Endothelial cell of umbilical vein (primary cell): ENCODE data around the gene RPA1. TPM values are rescaled to one million over a fixed set of nuclear protein-coding genes. Genes with fewer than 3 reads are reported as not detected.

Experiments used
- BruUV-seq: library from RNA; stranded (reverse); fragments of 400-500 nt; replicated peaks from 2 replicates; lab custom pipeline; 2021; lab: Mats Ljungman, UMichigan
- CTCF ChIA-PET: fragments of 300-600, 350-600 bp; sonication (Branson Sonifier 250); formaldehyde crosslinking; loops from one replicate; lab custom pipeline; 2021; ENCODE audit warnings: antibody characterized with exemption, inconsistent platforms; lab: Charles Lee
- POLR2A ChIA-PET: fragments of 300-600, 350-600 bp; sonication (Branson Sonifier 250); formaldehyde crosslinking; loops from one replicate; lab custom pipeline; 2021; ENCODE audit warnings: antibody characterized with exemption, inconsistent platforms; lab: Charles Lee
- DNase-seq: peaks from one replicate; pipeline ENCODE4 v3.0.0-alpha.2; 2011; ENCODE audit warnings: low read depth, low spot score
- FAIRE-seq: peaks from 2 replicates; lab custom pipeline; 2011; peaks lifted over from hg19 to GRCh38; lab: Jason Lieb, UNC
- H2AFZ ChIP-seq: 2 replicates; pipeline ENCODE4 v1.6.0; 2012; ENCODE audit warnings: low read depth, low read length, control low read depth, inconsistent platforms
- H3K27ac ChIP-seq: 2 replicates; pipeline ENCODE4 v1.5.1; 2011; ENCODE audit warnings: low read depth, mild to moderate bottlenecking, control low read depth, low read length, moderate library complexity; ENCODE audit not compliant: insufficient read depth
- H3K27me3 ChIP-seq, 2 experiments: 2 replicates each; pipeline versions ENCODE4 v1.6.0 to v1.6.1; 2011; ENCODE audit warnings: low read length in 2 of 2, mixed read lengths in 1 of 2; ENCODE audit not compliant: control insufficient read depth in 2 of 2, insufficient read depth in 2 of 2
- H3K36me3 ChIP-seq, 2 experiments: 2 replicates in 1 of 2; 3 replicates in 1 of 2; pipeline ENCODE4 v1.5.1; 2011; ENCODE audit warnings: low read length in 2 of 2, mild to moderate bottlenecking in 1 of 2, moderate library complexity in 1 of 2; ENCODE audit not compliant: control insufficient read depth in 2 of 2, insufficient read depth in 2 of 2; ENCODE audit errors: extremely low read depth in 1 of 2
- H3K4me1 ChIP-seq: 3 replicates; pipeline ENCODE4 v1.5.1; 2011; ENCODE audit warnings: mild to moderate bottlenecking, low read length; ENCODE audit not compliant: control insufficient read depth, insufficient read depth; ENCODE audit errors: extremely low read depth
- H3K4me2 ChIP-seq: 2 replicates; pipeline ENCODE4 v1.6.1; 2011; ENCODE audit warnings: low read length, control low read depth, mixed read lengths; ENCODE audit not compliant: insufficient read depth
- H3K4me3 ChIP-seq, 3 experiments: fragments of 200-600 bp in 1 of 3; sonication (generic), shearing (Covaris generic) in 1 of 3; replicated peaks in 1 of 3; 2 replicates each; pipeline ENCODE4 v1.5.1; 2011 to 2016; ENCODE audit warnings: control low read depth in 3 of 3, low read length in 3 of 3, mild to moderate bottlenecking in 2 of 3, inconsistent platforms in 1 of 3, low read depth in 1 of 3, moderate library complexity in 1 of 3; ENCODE audit not compliant: insufficient read depth in 1 of 3
- H3K79me2 ChIP-seq: 2 replicates; pipeline ENCODE4 v1.6.0; 2012; ENCODE audit warnings: low read length, inconsistent platforms; ENCODE audit not compliant: control insufficient read depth, insufficient read depth
- H3K9ac ChIP-seq: replicated peaks from 2 replicates; pipeline ENCODE3; 2011; ENCODE audit warnings: low read length, control low read depth; ENCODE audit not compliant: insufficient read depth; ENCODE audit errors: extremely low read depth
- H3K9me1 ChIP-seq: replicated peaks from 3 replicates; pipeline ENCODE4 v1.6.0; 2011; ENCODE audit warnings: mild to moderate bottlenecking, low read length; ENCODE audit not compliant: control insufficient read depth, insufficient read depth; ENCODE audit errors: extremely low read depth
- H3K9me3 ChIP-seq: replicated peaks from 2 replicates; pipeline ENCODE4 v1.5.1; 2012; ENCODE audit warnings: low read length, inconsistent platforms; ENCODE audit not compliant: control insufficient read depth, insufficient read depth
- H4K20me1 ChIP-seq: replicated peaks from 2 replicates; pipeline ENCODE3; 2011; ENCODE audit warnings: mild to moderate bottlenecking, low read length; ENCODE audit not compliant: control insufficient read depth, insufficient read depth; ENCODE audit errors: extremely low read depth
- EZH2 ChIP-seq: IDR thresholded peaks from 2 replicates; pipeline ENCODE4 v1.6.1; 2012; ENCODE audit warnings: borderline replicate concordance, low read depth, mild to moderate bottlenecking, moderate library complexity, low read length, inconsistent platforms; ENCODE audit not compliant: severe bottlenecking
- FOS ChIP-seq: IDR thresholded peaks from 2 replicates; pipeline ENCODE4 v1.6.1; 2011; ENCODE audit warnings: mild to moderate bottlenecking, low read length, moderate library complexity, borderline replicate concordance; ENCODE audit not compliant: insufficient read depth
- GATA2 ChIP-seq: IDR thresholded peaks from 2 replicates; pipeline ENCODE4 v1.7.0; 2011; ENCODE audit warnings: low read depth, mild to moderate bottlenecking, moderate library complexity, mixed read lengths, low read length; ENCODE audit not compliant: insufficient read length, insufficient read depth
- JUN ChIP-seq: IDR thresholded peaks from 2 replicates; pipeline ENCODE4 v1.6.1; 2011; ENCODE audit warnings: borderline replicate concordance, low read depth; ENCODE audit not compliant: insufficient read length, insufficient read depth
- MYC ChIP-seq: IDR thresholded peaks from one replicate; pipeline ENCODE4 v1.6.1; 2011; ENCODE audit warnings: mild to moderate bottlenecking, low read depth, low read length
- POLR2A ChIP-seq: IDR thresholded peaks from 2 replicates; pipeline ENCODE4 v1.6.1; 2012; ENCODE audit warnings: low read depth, mild to moderate bottlenecking, control low read depth, low read length
- POLR2AphosphoS5 ChIP-seq: IDR thresholded peaks from 2 replicates; pipeline ENCODE4 v1.6.1; 2012; ENCODE audit warnings: low read depth, mild to moderate bottlenecking, control low read depth, low read length, moderate library complexity; ENCODE audit not compliant: insufficient read depth
- dilution Hi-C: fragments of 300-500 bp; cut with MboI; formaldehyde crosslinking; loops from one replicate; pipeline ENCODE4 v1.15.0; 2019; ENCODE audit warnings: low sequenced_read_pairs; ENCODE audit not compliant: extremely low pct_ligation_motif_present
- intact Hi-C: fragments of 100-400 bp; cut with micrococcal nuclease; formaldehyde crosslinking; loops from one replicate; pipeline ENCODE4 v1.10.0; 2022
- polyA plus RNA-seq, 4 experiments: library from polyadenylated mRNA; depleted of rRNA in 3 of 4; stranded (reverse) in 3 of 4; unstranded in 1 of 4; fragments of >200 nt; gene quantifications; 2 replicates each; pipeline versions ENCODE4 v1.2.1 to v1.2.3, GENCODE V29; 2011 to 2012; ENCODE audit warnings: missing spikeins in 1 of 4
- total RNA-seq: library from RNA; stranded (reverse); gene quantifications from 2 replicates; pipeline ENCODE4 v1.2.3, GENCODE V29; 2021
- TF ChIP-seq, protein P1 (sequence below): IDR thresholded peaks from 2 replicates; pipeline ENCODE4 v1.6.1; 2011; ENCODE audit not compliant: insufficient read depth, insufficient read length
- TF ChIP-seq, protein P2 (sequence below), 2 donors: IDR thresholded peaks; 1 replicate in 1 of 2; 2 replicates in 1 of 2; pipeline ENCODE4 v1.5.1; 2011; ENCODE audit warnings: low read length in 2 of 2, mild to moderate bottlenecking in 2 of 2, moderate library complexity in 2 of 2, control low read depth in 1 of 2, inconsistent platforms in 1 of 2, low read depth in 1 of 2; ENCODE audit not compliant: insufficient read depth in 1 of 2; ENCODE audit errors: extremely low read depth in 1 of 2

The RPA1 gene
- total and polyA plus RNA-seq, 2 donors (not counting 3 experiments of a cell fraction or from before 2014, with no cell fraction given): 50.5 to 123 TPM

DNA sequence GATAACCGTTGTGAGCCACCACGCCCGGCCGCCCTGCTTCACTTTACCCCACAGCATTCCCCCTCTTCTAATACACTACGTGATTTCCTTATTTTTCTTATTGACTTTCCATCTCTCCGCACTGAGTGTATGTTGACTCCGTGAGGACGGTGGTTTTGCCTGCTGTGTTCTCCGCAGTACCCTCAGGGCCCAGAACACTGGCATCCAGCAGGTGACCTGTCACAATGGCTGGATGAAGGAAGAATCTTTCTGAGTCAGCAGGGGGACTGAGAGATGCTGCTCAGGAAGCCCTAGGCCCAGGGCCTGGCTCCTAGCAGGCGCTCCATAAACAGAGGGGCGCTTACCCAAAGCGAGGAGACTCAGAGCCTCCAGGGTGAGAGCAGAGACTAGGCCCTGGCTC lies 115.8 kb downstream of the RPA1 start:
- H3K9ac ChIP-seq: no peak overlapping the region
- FAIRE-seq: no peak
- no peaks in the 10 kb centered on the region for H4K20me1 ChIP-seq
- peaks cover 0 to 1% of the 10 kb centered on the region in 2 experiments for H3K27me3 ChIP-seq
- ChIA-PET POLR2A (no interaction called here), CTCF (no interaction called here)
- H3K27ac ChIP-seq: no peak overlapping the region
- H3K79me2 ChIP-seq: no peaks in the 10 kb centered on the region
- no peaks in the 10 kb centered on the region for H3K36me3 ChIP-seq
- intact Hi-C loops (no loop called here), dilution Hi-C loops (no loop called here)
- TF ChIP-seq JUN (no peak), POLR2AphosphoS5 (no peak), FOS (no peak), GATA2 (no peak), EZH2 (no peak), POLR2A (no peak), MYC (no peak)
- TF ChIP-seq, protein P1, sequence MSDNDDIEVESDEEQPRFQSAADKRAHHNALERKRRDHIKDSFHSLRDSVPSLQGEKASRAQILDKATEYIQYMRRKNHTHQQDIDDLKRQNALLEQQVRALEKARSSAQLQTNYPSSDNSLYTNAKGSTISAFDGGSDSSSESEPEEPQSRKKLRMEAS: no peak
- TF ChIP-seq, protein P2, sequence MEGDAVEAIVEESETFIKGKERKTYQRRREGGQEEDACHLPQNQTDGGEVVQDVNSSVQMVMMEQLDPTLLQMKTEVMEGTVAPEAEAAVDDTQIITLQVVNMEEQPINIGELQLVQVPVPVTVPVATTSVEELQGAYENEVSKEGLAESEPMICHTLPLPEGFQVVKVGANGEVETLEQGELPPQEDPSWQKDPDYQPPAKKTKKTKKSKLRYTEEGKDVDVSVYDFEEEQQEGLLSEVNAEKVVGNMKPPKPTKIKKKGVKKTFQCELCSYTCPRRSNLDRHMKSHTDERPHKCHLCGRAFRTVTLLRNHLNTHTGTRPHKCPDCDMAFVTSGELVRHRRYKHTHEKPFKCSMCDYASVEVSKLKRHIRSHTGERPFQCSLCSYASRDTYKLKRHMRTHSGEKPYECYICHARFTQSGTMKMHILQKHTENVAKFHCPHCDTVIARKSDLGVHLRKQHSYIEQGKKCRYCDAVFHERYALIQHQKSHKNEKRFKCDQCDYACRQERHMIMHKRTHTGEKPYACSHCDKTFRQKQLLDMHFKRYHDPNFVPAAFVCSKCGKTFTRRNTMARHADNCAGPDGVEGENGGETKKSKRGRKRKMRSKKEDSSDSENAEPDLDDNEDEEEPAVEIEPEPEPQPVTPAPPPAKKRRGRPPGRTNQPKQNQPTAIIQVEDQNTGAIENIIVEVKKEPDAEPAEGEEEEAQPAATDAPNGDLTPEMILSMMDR (IDR thresholded peaks at IDR 0.05; ENCODE audit: extremely low read depth in 1 of 2, insufficient read depth in 1 of 2, low read depth in 1 of 2, low read length in 2 of 2): no peak
- H3K9me3 ChIP-seq: no peaks in the 10 kb centered on the region
- no peak overlapping the region for H3K4me2 ChIP-seq
- H3K9me1 ChIP-seq: no peaks in the 10 kb centered on the region
- no TSS peak for BruUV-seq
- H3K4me3 ChIP-seq: no peak overlapping the region
- H2AFZ ChIP-seq: no peak overlapping the region
- no peak for DNase-seq
- H3K4me1 ChIP-seq: no peaks in the 10 kb centered on the region
